Measurements from ENCODE around the gene RAI14.

RAI14 gene

GRCh38 chr5:34674187-34674586, 18.1 kb downstream of the RAI14 start:
- no peak for DNase-seq (ENCODE audit: low read depth in 1 of 2, low spot score in 1 of 2)

- DNase-seq (ENCODE audit: low read depth in 1 of 2, low spot score in 1 of 2): no peak
Observed at GRCh38 chr5:34675857-34676256, 19.7 kb downstream of the RAI14 start.

GRCh38 chr5:34676416-34676815, 20.3 kb downstream of the RAI14 start:
- DNase-seq (ENCODE audit: low read depth in 1 of 2, low spot score in 1 of 2): no peak

- no peak for DNase-seq (ENCODE audit: low read depth in 1 of 2, low spot score in 1 of 2)
Observed at GRCh38 chr5:34677428-34677827, 21.3 kb downstream of the RAI14 start.

DNA sequence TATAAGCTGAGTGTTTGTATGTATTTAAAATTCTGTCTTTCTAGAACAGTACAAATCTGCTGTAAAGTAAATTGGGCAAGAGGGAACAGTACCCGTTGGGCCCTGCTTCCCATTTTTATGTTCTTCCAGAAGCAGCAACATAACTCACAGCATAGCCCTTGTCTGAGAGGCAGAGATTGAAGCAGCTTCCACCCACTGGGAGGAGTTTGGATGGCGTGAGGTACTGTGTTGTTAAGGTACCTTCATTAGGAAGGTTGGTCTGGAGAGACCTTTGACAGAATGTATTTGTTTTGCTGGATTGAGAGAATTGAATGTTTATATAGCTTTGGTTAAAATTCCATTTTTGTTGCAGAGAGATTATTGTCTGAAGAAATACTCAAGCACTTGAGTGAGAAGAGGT, 24.8 kb downstream of the RAI14 start:
- DNase-seq (ENCODE audit: low read depth in 1 of 2, low spot score in 1 of 2): no peak

- DNase-seq (ENCODE audit: low read depth in 1 of 2, low spot score in 1 of 2): no peak
Observed at GRCh38 chr5:34682926-34683623, 26.9 kb downstream of the RAI14 start.

- no peak for DNase-seq (ENCODE audit: low read depth in 1 of 2, low spot score in 1 of 2)
Observed at GRCh38 chr5:34684281-34684979, 28.3 kb downstream of the RAI14 start.

DNA sequence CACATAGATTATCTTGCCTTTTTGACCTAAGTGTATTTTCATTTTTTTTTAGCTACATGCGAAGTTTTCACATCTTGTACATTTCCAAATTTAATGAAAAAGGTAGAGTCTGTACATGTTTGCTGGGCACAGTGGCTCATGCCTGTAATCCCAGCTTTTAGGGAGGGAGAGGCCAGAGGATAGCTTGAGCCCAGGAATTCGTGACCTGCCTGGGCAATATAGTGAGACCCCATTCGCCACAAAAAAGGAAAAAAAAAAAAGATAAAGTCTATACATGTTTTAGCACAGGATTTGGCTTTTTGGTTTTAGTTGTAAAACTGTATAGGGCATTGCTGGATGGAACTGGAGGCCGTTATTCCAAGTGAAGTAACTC, 28.8 kb downstream of the RAI14 start:
- DNase-seq (ENCODE audit: low read depth in 1 of 2, low spot score in 1 of 2): no peak

DNA sequence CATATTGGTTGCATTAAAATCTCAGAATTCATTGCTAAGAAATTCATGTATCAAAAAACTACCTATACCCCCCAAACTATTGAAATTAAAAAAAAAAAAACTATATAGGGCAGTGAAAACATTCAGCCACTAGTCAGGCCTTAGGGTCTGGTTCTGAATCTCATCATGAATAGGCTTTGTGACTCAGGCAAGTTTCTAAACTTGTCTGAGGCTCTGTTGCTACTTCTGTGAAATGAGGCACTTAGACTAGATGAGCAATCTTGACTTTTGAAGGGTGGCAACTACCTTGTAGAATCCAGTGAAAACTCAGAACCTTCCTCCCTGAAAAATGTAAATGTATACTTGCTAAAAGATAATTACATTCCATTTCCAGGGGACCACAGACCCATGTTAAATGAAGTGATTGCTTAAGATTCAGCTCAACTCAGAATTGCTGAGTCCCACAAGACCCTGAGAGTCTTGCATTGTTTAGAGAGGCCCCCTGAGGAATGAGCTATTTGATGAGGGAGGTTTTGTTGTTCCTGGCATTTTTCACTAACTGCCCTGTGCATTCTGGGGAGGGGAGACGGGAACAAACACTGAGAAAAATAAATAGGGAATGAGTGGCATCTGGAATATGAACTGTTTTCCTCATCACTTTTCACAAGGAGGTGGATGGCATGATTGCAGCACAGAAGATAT, 29.5 kb downstream of the RAI14 start:
- DNase-seq (ENCODE audit: low read depth in 1 of 2, low spot score in 1 of 2): no peak

GRCh38 chr5:34686762-34687268, 30.7 kb downstream of the RAI14 start:
- DNase-seq (ENCODE audit: low read depth in 1 of 2, low spot score in 1 of 2): no peak

DNA sequence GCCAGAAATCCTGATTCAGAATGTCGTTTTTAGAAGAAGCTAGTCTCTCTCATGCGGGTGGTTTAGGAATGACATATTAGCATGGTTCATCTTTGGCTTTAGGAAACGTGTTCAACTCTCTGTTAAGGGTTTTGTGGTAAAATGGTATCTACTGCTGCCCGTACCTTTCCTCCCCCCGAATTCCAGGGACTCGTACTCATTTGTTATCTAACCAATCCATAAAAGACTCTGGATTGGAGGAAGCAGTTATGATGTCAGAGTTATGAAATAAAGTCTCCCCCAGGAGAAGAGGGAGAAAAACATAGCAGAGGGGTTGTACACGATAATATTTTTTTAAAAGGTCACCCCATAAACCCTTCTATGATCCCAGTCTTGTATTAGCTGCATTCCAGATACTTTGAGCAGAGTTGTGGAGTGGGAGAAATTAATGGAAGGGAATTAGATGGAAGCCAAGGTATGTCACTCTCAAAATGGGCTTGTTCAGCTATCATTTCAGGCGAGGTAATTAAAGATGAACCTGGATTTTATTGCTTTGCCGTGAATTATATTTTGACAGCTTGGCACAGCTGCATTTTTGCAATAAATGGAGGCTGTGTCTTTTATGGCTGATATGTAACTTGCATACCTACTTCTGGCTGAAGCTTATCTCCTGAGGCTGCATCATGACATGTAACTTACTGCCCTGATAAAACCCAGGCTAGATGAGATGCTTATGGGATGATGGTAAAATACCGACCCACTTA, 31.3 kb downstream of the RAI14 start:
- no peak for DNase-seq (ENCODE audit: low read depth in 1 of 2, low spot score in 1 of 2)

DNA sequence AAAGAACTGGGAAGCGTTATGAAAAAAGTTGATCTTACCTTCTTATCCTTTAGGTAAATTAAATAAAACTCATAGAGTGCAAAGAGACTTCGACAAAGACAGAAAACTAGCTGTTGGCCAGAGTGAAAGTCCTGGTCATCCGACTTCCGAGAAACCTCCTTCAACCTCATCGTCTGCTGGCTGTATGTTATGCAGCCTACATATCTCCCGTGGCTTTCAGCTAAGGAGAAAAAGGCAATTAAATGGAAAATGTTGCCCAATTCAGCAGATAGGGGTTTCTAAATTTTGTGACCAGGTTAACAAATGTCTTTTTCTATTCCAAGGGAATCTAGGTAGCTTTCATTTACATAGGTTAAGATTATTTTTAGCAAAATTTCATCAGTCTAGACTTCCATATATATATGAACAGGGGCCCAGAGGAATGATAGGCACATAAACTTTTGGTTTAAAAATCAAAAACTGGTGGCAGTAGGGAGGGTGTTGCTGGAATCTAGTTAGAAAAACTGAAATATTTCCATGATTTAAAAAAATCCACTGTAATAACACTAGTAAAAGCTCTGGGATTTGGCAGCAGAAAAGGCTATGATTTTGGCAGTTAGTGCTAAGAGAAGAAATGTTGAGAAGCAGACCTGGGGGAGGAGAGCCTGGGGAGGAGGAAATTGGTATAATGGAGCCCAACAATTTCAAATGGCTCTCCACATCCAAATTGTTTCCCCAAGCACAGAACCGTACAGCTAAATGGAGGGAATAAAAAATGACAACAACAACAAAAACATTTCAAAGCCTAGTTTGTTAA, 32.1 kb downstream of the RAI14 start:
- no peak for DNase-seq (ENCODE audit: low read depth in 1 of 2, low spot score in 1 of 2)

GRCh38 chr5:34690301-34690700, 34.2 kb downstream of the RAI14 start:
- no peak for DNase-seq (ENCODE audit: low read depth in 1 of 2, low spot score in 1 of 2)

DNA sequence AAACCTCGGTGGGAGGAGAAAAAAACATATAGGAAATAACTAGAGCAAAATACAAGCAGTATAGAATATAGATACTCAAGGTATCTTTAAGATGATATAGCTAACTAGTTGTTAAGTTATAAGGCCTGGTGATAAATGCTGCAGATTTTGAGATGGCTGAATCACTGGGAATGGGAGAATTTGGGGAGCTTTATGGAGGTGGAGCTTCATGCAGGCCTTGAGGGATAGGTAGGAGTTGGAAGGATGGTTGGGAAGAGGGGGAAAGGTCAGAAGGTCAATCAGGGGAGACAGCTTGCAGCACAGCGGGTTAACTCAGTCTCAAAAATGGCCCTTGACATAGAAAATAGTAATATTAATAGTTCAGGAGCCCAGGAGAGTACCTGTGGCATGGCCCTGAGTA, 34.8 kb downstream of the RAI14 start:
- no peak for DNase-seq (ENCODE audit: low read depth in 1 of 2, low spot score in 1 of 2)

DNA sequence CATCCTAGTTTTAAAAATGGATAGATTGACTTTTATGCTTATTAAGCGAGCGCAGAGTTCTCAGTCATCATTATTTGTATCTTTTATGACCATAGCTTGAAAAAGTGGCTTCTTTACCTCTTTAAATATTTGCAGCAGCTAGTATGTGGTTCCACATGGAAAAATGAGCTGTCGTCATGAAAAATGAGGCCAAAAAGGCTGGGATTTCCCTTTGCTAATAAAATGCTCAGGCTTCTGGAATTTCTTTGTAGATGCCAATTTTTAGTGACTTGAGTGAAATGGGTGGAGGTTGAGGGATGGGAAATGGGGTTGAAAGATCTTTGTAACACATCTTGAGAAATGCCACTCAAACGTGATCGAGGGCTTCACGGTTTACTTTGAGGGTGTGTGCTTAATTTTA, 35.2 kb downstream of the RAI14 start:
- DNase-seq (ENCODE audit: low read depth in 1 of 2, low spot score in 1 of 2): no peak

GRCh38 chr5:34692786-34693185, 36.7 kb downstream of the RAI14 start:
- DNase-seq (ENCODE audit: low read depth in 1 of 2, low spot score in 1 of 2): no peak

GRCh38 chr5:34694012-34694411, 37.9 kb downstream of the RAI14 start:
- no peak for DNase-seq (ENCODE audit: low read depth in 1 of 2, low spot score in 1 of 2)

DNA sequence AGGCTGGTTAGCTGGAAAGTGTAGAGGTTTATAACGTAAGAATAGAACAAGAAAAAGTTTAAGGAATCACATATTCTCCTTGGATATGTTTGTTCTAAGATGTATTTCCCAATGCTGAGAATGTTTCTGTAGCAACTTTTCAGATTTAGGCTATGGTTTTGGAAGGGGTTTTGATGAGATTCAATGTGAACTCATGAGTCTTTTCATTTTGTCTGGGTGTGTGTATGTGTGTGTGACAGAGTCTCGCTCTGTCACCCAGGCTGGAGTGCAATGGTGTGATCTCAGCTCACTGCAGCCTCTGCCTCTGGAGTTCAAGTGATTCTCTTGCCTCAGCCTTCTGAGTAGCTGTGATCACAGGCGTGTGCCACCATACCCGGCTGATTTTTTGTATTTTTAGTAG, 38.6 kb downstream of the RAI14 start:
- no peak for DNase-seq (ENCODE audit: low read depth in 1 of 2, low spot score in 1 of 2)

DNA sequence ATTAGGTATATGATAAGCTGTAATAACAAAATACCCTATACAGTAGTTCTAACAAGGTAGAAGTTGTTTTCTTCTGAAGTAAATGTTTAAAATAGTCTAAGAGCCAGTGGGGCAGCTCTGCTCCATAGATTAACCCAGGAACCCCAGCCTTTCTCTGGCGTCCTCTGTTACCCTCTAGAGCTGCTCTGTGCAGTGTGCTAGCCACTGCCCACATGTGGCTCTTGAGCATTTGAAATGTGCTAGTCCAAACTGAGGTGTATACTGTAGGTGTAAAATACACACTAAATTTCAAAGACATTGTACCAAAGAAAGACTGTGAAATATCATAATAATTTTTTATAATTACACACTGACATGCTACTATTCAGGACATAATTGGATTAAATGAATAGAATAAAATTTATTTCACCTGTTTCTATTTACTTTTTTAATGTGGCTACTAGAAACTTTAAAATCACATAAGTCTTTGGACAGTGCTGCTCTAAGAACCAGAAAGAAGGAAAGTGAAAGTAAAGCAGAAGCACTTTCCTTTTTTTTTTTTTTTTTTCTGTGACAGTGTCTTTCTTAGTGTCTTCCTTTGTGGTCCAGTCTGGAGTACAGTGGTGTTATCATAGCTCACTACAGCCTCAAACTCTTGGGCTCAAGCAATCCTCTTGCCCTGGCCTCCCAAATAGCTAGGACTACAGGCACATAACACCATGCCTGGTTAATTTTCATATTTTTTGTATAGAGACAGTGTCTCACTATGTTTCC, 39.3 kb downstream of the RAI14 start:
- no peak for DNase-seq (ENCODE audit: low read depth in 1 of 2, low spot score in 1 of 2)
